SU-DHL-6 (cell line): ENCODE measurements around the gene IQGAP3.

Source experiments
- H2AFZ ChIP-seq: fragments of 200-600 bp; sonication (generic); 2 replicates; pipeline ENCODE4 v1.6.1; 2014; ENCODE audit warnings: low read depth, mild to moderate bottlenecking, moderate library complexity, mixed read lengths, antibody characterized with exemption, low read length; ENCODE audit not compliant: severe bottlenecking
- H3F3A ChIP-seq: fragments of 200-600 bp; shearing (Covaris generic); 2 replicates; pipeline ENCODE4 v1.6.0; 2016; ENCODE audit warnings: antibody characterized with exemption, mild to moderate bottlenecking; ENCODE audit not compliant: insufficient read depth
- H3K27ac ChIP-seq: fragments of 200-600 bp; sonication (generic); 2 replicates; pipeline ENCODE4 v1.5.1; 2016; ENCODE audit warnings: low read depth, mild to moderate bottlenecking, low read length, moderate library complexity, mixed read lengths
- H3K27me3 ChIP-seq: fragments of 200-600 bp; sonication (generic), shearing (Covaris generic); 2 replicates; pipeline ENCODE4 v1.6.0; 2014; ENCODE audit warnings: mild to moderate bottlenecking, low read length
- H3K36me3 ChIP-seq: fragments of 200-600 bp; sonication (generic); 2 replicates; pipeline ENCODE4 v1.6.1; 2014; ENCODE audit warnings: mild to moderate bottlenecking, low read length, mixed read lengths
- H3K4me2 ChIP-seq: fragments of 300-600, 200-600 bp; shearing (Covaris generic), sonication (generic); 2 replicates; pipeline ENCODE4 v1.6.0; 2014; ENCODE audit warnings: low read length, low read depth, mild to moderate bottlenecking; ENCODE audit not compliant: poor library complexity, severe bottlenecking
- H3K4me3 ChIP-seq: fragments of 200-600 bp; sonication (generic); 2 replicates; pipeline ENCODE4 v1.5.1; 2014; ENCODE audit warnings: antibody characterized with exemption, low read length, mild to moderate bottlenecking, mixed read lengths; ENCODE audit not compliant: insufficient read depth, poor library complexity, severe bottlenecking
- H3K79me2 ChIP-seq: fragments of 200-600 bp; sonication (generic); 2 replicates; pipeline ENCODE4 v1.6.1; 2014; ENCODE audit warnings: mild to moderate bottlenecking, low read length, moderate library complexity; ENCODE audit not compliant: insufficient read depth
- H3K9ac ChIP-seq: fragments of 200-600 bp; sonication (generic); 2 replicates; pipeline ENCODE4 v1.7.0; 2014; ENCODE audit warnings: mild to moderate bottlenecking, low read length
- H3K9me2 ChIP-seq: fragments of 200-600 bp; sonication (generic); replicated peaks from 2 replicates; pipeline ENCODE4 v1.6.1; 2014; ENCODE audit warnings: low read length; ENCODE audit not compliant: insufficient read depth
- H3K9me3 ChIP-seq: fragments of 200-600 bp; sonication (generic); 2 replicates; pipeline ENCODE4 v1.6.1; 2014; ENCODE audit warnings: low read length, mixed read lengths; ENCODE audit not compliant: insufficient read depth
- H4K20me1 ChIP-seq: fragments of 200-600 bp; sonication (generic); 2 replicates; pipeline ENCODE4 v1.6.1; 2014; ENCODE audit warnings: low read depth, mild to moderate bottlenecking, antibody characterized with exemption, low read length, moderate library complexity, mixed read lengths
- EZH2phosphoT487 ChIP-seq: fragments of 200-600 bp; sonication (generic), shearing (Covaris generic); conservative IDR thresholded peaks from 2 replicates; pipeline ENCODE4 v1.6.1; 2018; ENCODE audit warnings: mild to moderate bottlenecking, antibody characterized with exemption, low read length, moderate library complexity, mixed read lengths
- TF ChIP-seq, protein P1 (sequence below): fragments of 200-600 bp; sonication (generic); IDR thresholded peaks from one replicate; pipeline ENCODE4 v1.5.1; 2017; ENCODE audit warnings: antibody characterized with exemption, mild to moderate bottlenecking, low read length, moderate library complexity; ENCODE audit not compliant: insufficient read depth, poor library complexity, severe bottlenecking

IQGAP3 gene

DNA sequence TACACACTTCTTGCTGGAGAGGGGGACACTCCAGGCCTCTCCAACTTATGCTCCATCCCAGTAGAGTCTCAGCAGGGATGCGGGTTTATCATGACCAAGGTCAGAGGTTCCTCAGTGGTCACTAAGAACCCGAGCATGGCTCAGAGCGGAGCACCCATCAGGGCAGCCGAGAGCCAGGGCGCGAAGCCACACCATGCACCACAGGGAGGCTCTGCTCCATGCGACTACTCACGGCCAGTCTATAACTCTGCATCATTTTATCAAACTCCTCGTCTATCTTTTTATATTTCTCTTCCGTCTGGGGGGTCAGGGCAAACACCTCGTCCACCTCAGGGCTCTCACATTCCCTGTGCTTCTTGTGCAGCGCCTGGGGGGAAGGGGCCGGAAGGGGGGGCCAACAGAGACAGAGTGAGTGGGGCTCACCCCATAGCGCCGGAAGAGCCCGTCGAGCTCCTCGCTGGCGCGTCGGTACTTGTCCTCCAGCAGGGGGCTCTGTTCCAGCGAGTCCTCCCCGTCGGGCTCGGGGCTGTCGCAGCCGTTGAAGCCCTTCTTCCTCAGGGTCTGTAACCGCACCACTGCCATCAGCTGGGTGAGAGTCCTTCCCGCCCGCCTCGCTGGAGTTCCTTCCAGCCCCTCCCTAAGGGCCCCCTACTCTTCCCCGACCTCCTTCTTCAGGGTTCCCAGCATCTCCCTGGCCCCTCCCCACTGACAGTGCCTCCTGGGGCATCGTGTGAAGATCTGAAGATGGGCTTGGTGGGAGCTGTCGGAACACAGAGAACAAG, 91.8 kb downstream of the IQGAP3 start:
- peak overlapping the region; percentile 34 for H3K9ac ChIP-seq
- H3F3A ChIP-seq: peaks cover 14% of the 10 kb centered on the region
- no peak overlapping the region for H3K4me3 ChIP-seq
- no peaks in the 10 kb centered on the region for H3K27me3 ChIP-seq
- H3K9me2 ChIP-seq: no peaks in the 10 kb centered on the region
- TF ChIP-seq, protein P1, sequence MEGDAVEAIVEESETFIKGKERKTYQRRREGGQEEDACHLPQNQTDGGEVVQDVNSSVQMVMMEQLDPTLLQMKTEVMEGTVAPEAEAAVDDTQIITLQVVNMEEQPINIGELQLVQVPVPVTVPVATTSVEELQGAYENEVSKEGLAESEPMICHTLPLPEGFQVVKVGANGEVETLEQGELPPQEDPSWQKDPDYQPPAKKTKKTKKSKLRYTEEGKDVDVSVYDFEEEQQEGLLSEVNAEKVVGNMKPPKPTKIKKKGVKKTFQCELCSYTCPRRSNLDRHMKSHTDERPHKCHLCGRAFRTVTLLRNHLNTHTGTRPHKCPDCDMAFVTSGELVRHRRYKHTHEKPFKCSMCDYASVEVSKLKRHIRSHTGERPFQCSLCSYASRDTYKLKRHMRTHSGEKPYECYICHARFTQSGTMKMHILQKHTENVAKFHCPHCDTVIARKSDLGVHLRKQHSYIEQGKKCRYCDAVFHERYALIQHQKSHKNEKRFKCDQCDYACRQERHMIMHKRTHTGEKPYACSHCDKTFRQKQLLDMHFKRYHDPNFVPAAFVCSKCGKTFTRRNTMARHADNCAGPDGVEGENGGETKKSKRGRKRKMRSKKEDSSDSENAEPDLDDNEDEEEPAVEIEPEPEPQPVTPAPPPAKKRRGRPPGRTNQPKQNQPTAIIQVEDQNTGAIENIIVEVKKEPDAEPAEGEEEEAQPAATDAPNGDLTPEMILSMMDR: peak; percentile 87
- no peak for TF ChIP-seq EZH2phosphoT487
- H3K36me3 ChIP-seq: no peaks in the 10 kb centered on the region; the same call in 1 of the 2 replicates
- no peak overlapping the region for H2AFZ ChIP-seq
- peak overlapping the region; percentile 92 for H3K27ac ChIP-seq
- peak overlapping the region; percentile 38 for H3K4me2 ChIP-seq
- peaks cover 22% of the 10 kb centered on the region for H3K79me2 ChIP-seq
- H3K9me3 ChIP-seq: no peaks in the 10 kb centered on the region
- no peaks in the 10 kb centered on the region for H4K20me1 ChIP-seq

DNA sequence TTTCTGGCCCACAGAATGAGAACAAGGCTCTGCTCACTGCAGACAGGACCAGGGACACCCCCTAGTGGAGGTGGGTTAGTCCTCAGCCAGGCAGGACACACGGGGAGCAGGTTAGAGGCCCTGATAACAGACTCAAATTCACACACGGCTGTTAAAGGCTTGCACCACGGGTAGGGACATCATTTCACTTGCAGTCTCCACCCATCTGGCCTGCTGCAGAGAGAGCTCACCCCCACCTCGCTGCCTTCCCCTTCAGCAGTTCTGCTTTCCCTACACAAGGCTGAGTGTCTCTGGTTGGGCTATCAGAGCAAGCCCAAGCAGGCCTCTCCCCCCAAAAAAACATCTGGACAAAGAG, 92.4 kb downstream of the IQGAP3 start:
- Histone ChIP-seq H4K20me1 (no peaks in the 10 kb centered on the region), H3K36me3 (no peaks in the 10 kb centered on the region; the same call in 1 of the 2 replicates), H3K9me3 (no peaks in the 10 kb centered on the region), H3K4me2 (no peak overlapping the region), H3K9me2 (no peaks in the 10 kb centered on the region), H3F3A (peaks cover 14% of the 10 kb centered on the region), H3K27me3 (no peaks in the 10 kb centered on the region), H3K79me2 (peaks cover 16% of the 10 kb centered on the region), H3K9ac (no peak overlapping the region), H3K27ac (no peak overlapping the region; the same call in 1 of the 2 replicates), H2AFZ (no peak overlapping the region), H3K4me3 (no peak overlapping the region)
- TF ChIP-seq, protein P1: no peak
- no peak for TF ChIP-seq EZH2phosphoT487

DNA sequence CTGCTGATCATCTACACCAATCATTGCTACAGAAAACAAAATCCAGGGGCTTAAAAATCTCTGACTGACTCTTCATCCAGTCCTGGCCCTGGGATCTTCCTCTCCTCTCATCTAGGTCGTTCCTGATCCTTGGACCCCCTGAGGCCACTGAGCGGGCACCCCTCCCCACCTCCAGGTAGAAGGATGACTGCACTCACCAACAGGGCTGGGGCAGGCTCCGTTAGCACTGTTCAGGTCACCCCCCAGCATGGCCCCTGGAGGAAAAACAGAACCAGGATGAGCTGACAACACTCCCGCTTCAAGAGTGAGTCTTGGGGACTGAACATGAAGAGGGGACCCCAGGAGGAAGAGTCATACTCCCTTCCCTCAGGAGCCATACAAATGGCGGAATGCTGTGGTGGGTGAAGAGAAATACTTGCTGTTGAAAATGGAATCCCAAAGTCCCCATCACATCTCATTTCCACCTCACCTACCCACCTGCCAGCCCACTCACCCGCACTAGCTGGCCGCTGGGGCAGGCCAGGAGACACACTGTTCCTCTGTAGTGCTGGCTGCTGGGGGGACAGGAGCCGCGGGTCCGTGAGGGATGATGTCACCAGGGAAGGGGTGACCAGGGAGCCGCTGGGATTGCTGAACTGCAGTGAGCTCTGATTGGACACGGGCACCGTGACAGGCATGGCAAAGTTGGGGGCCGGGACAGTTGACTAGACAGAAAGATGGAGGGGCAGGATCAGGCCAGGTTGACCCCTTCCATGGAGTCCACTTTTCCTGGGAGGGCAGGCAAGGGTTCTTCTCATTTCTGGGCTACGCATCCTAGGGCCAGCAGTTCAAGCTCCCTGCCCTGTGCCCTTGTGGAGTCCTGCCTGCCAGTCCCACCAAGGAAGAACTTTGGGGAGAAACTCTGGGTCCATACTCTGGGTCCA, 93.0 kb downstream of the IQGAP3 start:
- Histone ChIP-seq H3K4me3 (no peak overlapping the region), H2AFZ (no peak overlapping the region), H3K9me3 (no peaks in the 10 kb centered on the region), H3K4me2 (no peak overlapping the region), H3K9ac (no peak overlapping the region), H3F3A (peaks cover 14% of the 10 kb centered on the region), H3K27me3 (no peaks in the 10 kb centered on the region), H4K20me1 (no peaks in the 10 kb centered on the region), H3K27ac (no peak overlapping the region), H3K9me2 (no peaks in the 10 kb centered on the region), H3K79me2 (peaks cover 9% of the 10 kb centered on the region; the same call in 1 of the 2 replicates), H3K36me3 (no peaks in the 10 kb centered on the region; the same call in 1 of the 2 replicates)
- no peak for TF ChIP-seq EZH2phosphoT487
- TF ChIP-seq, protein P1: no peak
